ENCODE measurements around the gene ZNF511.

ZNF511 gene

GRCh38 chr10:133274751-133275683 is 33.7 kb upstream of the ZNF511 start:
- DNase-seq = no peak

GRCh38 chr10:133275684-133276092 is 33.0 kb upstream of the ZNF511 start:
- DNase-seq = no peak

GRCh38 chr10:133276100-133276434 is 32.6 kb upstream of the ZNF511 start:
- no peak for DNase-seq

- DNase-seq = no peak
Observed at GRCh38 chr10:133276435-133277201, 32.1 kb upstream of the ZNF511 start, which contains the start of gene ADAM8. Gene ADAM8, minus strand, starts transcription at chr10:133276868. Its CDS starts 51 bp downstream, at chr10:133276817.

GRCh38 chr10:133277277-133277992 is 31.3 kb upstream of the ZNF511 start:
- no peak for DNase-seq

GRCh38 chr10:133277993-133278576 is 30.6 kb upstream of the ZNF511 start:
- no peak for DNase-seq

GRCh38 chr10:133278577-133279265 is 30.0 kb upstream of the ZNF511 start:
- DNase-seq = peak in 5 of 58 donors; percentile 19 to 26 (median 21)

GRCh38 chr10:133279326-133280226 is 29.1 kb upstream of the ZNF511 start:
- DNase-seq = no peak

- DNase-seq = no peak
Observed at GRCh38 chr10:133280391-133281059, 28.2 kb upstream of the ZNF511 start.

GRCh38 chr10:133281084-133281483 is 27.6 kb upstream of the ZNF511 start:
- DNase-seq = no peak

GRCh38 chr10:133281628-133282372 is 26.9 kb upstream of the ZNF511 start:
- no peak for DNase-seq

- no peak for DNase-seq
Observed at GRCh38 chr10:133282846-133283390, 25.8 kb upstream of the ZNF511 start.

- no peak for DNase-seq
Observed at GRCh38 chr10:133283931-133284330, 24.8 kb upstream of the ZNF511 start.

- DNase-seq = no peak
Observed at GRCh38 chr10:133285217-133285616, 23.5 kb upstream of the ZNF511 start.

- DNase-seq = no peak
Observed at GRCh38 chr10:133286366-133286765, 22.3 kb upstream of the ZNF511 start.

- no peak for DNase-seq
Observed at GRCh38 chr10:133287832-133288500, 20.7 kb upstream of the ZNF511 start.

GRCh38 chr10:133289761-133290160 is 19.0 kb upstream of the ZNF511 start:
- no peak for DNase-seq
